Mesenchymal stem cell (in vitro differentiated cells and primary cell): ENCODE data around the gene FAM241A.

Source experiments
- DNase-seq: peaks from one replicate; pipeline ENCODE4 v3.0.0-alpha.2; 2013
- H2AFZ ChIP-seq: one replicate; pipeline ENCODE4 v1.6.1; 2013; ENCODE audit warnings: low read depth, mild to moderate bottlenecking, control low read depth, inconsistent platforms, low read length, moderate library complexity
- H2AK5ac ChIP-seq: 2 replicates; pipeline ENCODE4 v1.6.1; 2013; ENCODE audit warnings: low read length, moderate library complexity, mild to moderate bottlenecking, inconsistent platforms; ENCODE audit not compliant: severe bottlenecking
- H2BK120ac ChIP-seq: one replicate; pipeline ENCODE4 v1.6.1; 2013; ENCODE audit warnings: low read depth, mild to moderate bottlenecking, inconsistent platforms, low read length, moderate library complexity
- H2BK12ac ChIP-seq, 2 experiments: one replicate each; pipeline ENCODE4 v1.6.1; 2013; ENCODE audit warnings: inconsistent platforms in 2 of 2, low read length in 2 of 2, mild to moderate bottlenecking in 2 of 2, moderate library complexity in 2 of 2, control low read depth in 1 of 2
- H2BK15ac ChIP-seq: one replicate; pipeline ENCODE4 v1.6.1; 2013; ENCODE audit warnings: mild to moderate bottlenecking, low read depth, inconsistent platforms; ENCODE audit not compliant: poor library complexity, severe bottlenecking
- H2BK5ac ChIP-seq: 2 replicates; pipeline ENCODE4 v1.6.1; 2013; ENCODE audit warnings: low read depth, mild to moderate bottlenecking, low read length, control low read depth, inconsistent platforms; ENCODE audit not compliant: poor library complexity, severe bottlenecking
- H3K14ac ChIP-seq, 2 experiments: one replicate each; pipeline ENCODE4 v1.6.1; 2013; ENCODE audit warnings: inconsistent platforms in 2 of 2, low read length in 2 of 2, control low read depth in 1 of 2, mild to moderate bottlenecking in 1 of 2, moderate library complexity in 1 of 2
- H3K18ac ChIP-seq, 2 experiments: one replicate each; pipeline ENCODE4 v1.6.1; 2013; ENCODE audit warnings: inconsistent platforms in 2 of 2, low read length in 2 of 2, control low read depth in 1 of 2, low read depth in 1 of 2, mild to moderate bottlenecking in 1 of 2
- H3K23ac ChIP-seq, 2 experiments: one replicate each; pipeline ENCODE4 v1.6.1; 2013; ENCODE audit warnings: inconsistent platforms in 2 of 2, low read length in 2 of 2, mild to moderate bottlenecking in 2 of 2, moderate library complexity in 2 of 2, control low read depth in 1 of 2
- H3K27ac ChIP-seq: 2 replicates; pipeline ENCODE4 v1.5.1; 2013; ENCODE audit warnings: mild to moderate bottlenecking, moderate library complexity, low read length, control low read depth, inconsistent platforms; ENCODE audit not compliant: poor library complexity, severe bottlenecking
- H3K27me3 ChIP-seq, 2 experiments: 2 replicates each; pipeline versions ENCODE4 v1.6.1 to v1.7.0; 2013; ENCODE audit warnings: low read length in 2 of 2, mild to moderate bottlenecking in 2 of 2, moderate library complexity in 2 of 2, control low read depth in 1 of 2, inconsistent platforms in 1 of 2; ENCODE audit not compliant: control insufficient read depth in 1 of 2, insufficient read depth in 1 of 2
- H3K36me3 ChIP-seq, 2 experiments: 2 replicates each; pipeline versions ENCODE4 v1.6.1 to v1.7.0; 2013; ENCODE audit warnings: low read length in 2 of 2, control low read depth in 1 of 2, inconsistent platforms in 1 of 2, low read depth in 1 of 2, mild to moderate bottlenecking in 1 of 2; ENCODE audit not compliant: insufficient read depth in 2 of 2, control insufficient read depth in 1 of 2
- H3K4ac ChIP-seq, 2 experiments: one replicate each; pipeline ENCODE4 v1.6.1; 2013; ENCODE audit warnings: inconsistent platforms in 2 of 2, low read length in 2 of 2, mild to moderate bottlenecking in 2 of 2, moderate library complexity in 2 of 2, control low read depth in 1 of 2, low read depth in 1 of 2
- H3K4me1 ChIP-seq: 2 replicates; pipeline ENCODE4 v1.6.1; 2013; ENCODE audit warnings: low read depth, low read length, control low read depth; ENCODE audit not compliant: control insufficient read depth, insufficient read depth
- H3K4me2 ChIP-seq: 2 replicates; pipeline ENCODE4 v1.6.1; 2013; ENCODE audit warnings: low read length, mild to moderate bottlenecking, inconsistent platforms; ENCODE audit not compliant: poor library complexity, severe bottlenecking
- H3K4me3 ChIP-seq, 2 experiments: 2 replicates each; pipeline versions ENCODE4 v1.5.1 to v1.7.0; 2013; ENCODE audit warnings: low read length in 2 of 2, mild to moderate bottlenecking in 2 of 2, control low read depth in 1 of 2, low read depth in 1 of 2; ENCODE audit not compliant: insufficient read depth in 1 of 2
- H3K79me1 ChIP-seq: replicated peaks from 2 replicates; pipeline ENCODE4 v1.6.1; 2013; ENCODE audit warnings: mild to moderate bottlenecking, control low read depth, low read length, inconsistent platforms; ENCODE audit not compliant: poor library complexity, severe bottlenecking
- H3K9ac ChIP-seq: 2 replicates; pipeline ENCODE4 v1.7.0; 2013; ENCODE audit warnings: mild to moderate bottlenecking, low read length, moderate library complexity
- H3K9me3 ChIP-seq: 2 replicates; pipeline ENCODE4 v1.7.0; 2013; ENCODE audit warnings: mild to moderate bottlenecking, low read length; ENCODE audit not compliant: control insufficient read depth
- H4K8ac ChIP-seq: one replicate; pipeline ENCODE4 v1.6.1; 2013; ENCODE audit warnings: inconsistent platforms, mild to moderate bottlenecking, low read length, moderate library complexity
- H4K91ac ChIP-seq: one replicate; pipeline ENCODE4 v1.6.1; 2013; ENCODE audit warnings: mild to moderate bottlenecking, low read length, inconsistent platforms
- whole genome bisulfite sequencing: methylation state at CpG from one replicate; pipeline ENCODE4 v1.1.7; 2013; ENCODE audit warnings: mixed read lengths; 5-methylcytosine and 5-hydroxymethylcytosine counted together

FAM241A gene

DNA sequence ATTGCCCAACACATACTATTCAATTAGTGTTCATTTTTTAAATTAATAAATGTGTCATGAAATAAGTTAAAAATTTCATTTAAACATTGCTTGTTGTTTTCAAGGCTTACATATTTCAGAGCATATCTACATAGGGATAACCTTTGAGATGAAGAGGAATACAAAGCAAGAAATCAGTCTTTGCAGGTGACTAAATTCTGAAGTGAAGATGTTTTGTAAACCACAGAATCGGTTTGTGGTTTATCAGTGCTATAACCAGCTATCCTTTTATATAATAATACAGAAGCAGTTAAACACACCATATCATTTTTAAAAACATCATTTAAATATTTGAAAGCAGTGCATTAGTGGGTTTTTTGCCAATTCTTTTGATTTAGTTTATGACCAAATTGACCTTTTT lies 26.9 kb downstream of the FAM241A start:
- Histone ChIP-seq H3K36me3 (no peaks in the 10 kb centered on the region), H2BK120ac (no peak overlapping the region), H2BK5ac (no peak overlapping the region), H3K9ac (no peak overlapping the region), H4K8ac (no peak overlapping the region), H3K14ac (no peak overlapping the region), H3K4me3 (no peak overlapping the region), H2AFZ (no peak overlapping the region), H2AK5ac (no peak overlapping the region), H3K9me3 (no peaks in the 10 kb centered on the region), H3K79me1 (no peaks in the 10 kb centered on the region), H3K23ac (no peak overlapping the region), H3K4me2 (no peak overlapping the region), H3K18ac (no peak overlapping the region), H2BK12ac (no peak overlapping the region), H3K27me3 (no peaks in the 10 kb centered on the region), H3K4ac (no peak overlapping the region), H4K91ac (no peak overlapping the region), H3K4me1 (no peaks in the 10 kb centered on the region), H2BK15ac (no peak overlapping the region), H3K27ac (no peak overlapping the region)
- DNase-seq, result no peak
- no CpG with 5 or more reads among the region's 1 CpG for WGBS

GRCh38 chr4:112173593-112174558 lies 28.6 kb downstream of the FAM241A start:
- H3K4me3 ChIP-seq, result no peak overlapping the region
- no peak overlapping the region for H3K9ac ChIP-seq
- no peaks in the 10 kb centered on the region for H3K36me3 ChIP-seq
- peak overlapping the region in 1 of 2 experiments; percentile 77 for H3K4ac ChIP-seq
- H3K14ac ChIP-seq, result no peak overlapping the region
- peak; percentile 46 for DNase-seq
- peak overlapping the region; percentile 0 to 5 for H3K18ac ChIP-seq
- no peaks in the 10 kb centered on the region for H3K27me3 ChIP-seq
- no peak overlapping the region for H2BK15ac ChIP-seq
- no peak overlapping the region for H2BK120ac ChIP-seq
- H2AK5ac ChIP-seq, result no peak overlapping the region
- no peaks in the 10 kb centered on the region for H3K4me1 ChIP-seq
- no peak overlapping the region for H2AFZ ChIP-seq
- no peak overlapping the region for H2BK12ac ChIP-seq
- no peak overlapping the region for H3K4me2 ChIP-seq
- no peak overlapping the region for H4K91ac ChIP-seq
- WGBS, result 89% methylated on average over 6 of the region's 8 CpGs
- H2BK5ac ChIP-seq, result no peak overlapping the region
- peak overlapping the region; percentile 27 for H4K8ac ChIP-seq
- no peaks in the 10 kb centered on the region for H3K9me3 ChIP-seq
- no peak overlapping the region for H3K23ac ChIP-seq
- H3K79me1 ChIP-seq, result no peaks in the 10 kb centered on the region
- H3K27ac ChIP-seq, result no peak overlapping the region

GRCh38 chr4:112175840-112176239 lies 30.6 kb downstream of the FAM241A start:
- H3K4me3 ChIP-seq, result no peak overlapping the region
- H3K4me1 ChIP-seq, result no peaks in the 10 kb centered on the region
- H3K23ac ChIP-seq, result no peak overlapping the region
- no peak overlapping the region for H2BK12ac ChIP-seq
- H3K79me1 ChIP-seq, result no peaks in the 10 kb centered on the region
- no peaks in the 10 kb centered on the region for H3K9me3 ChIP-seq
- H2AK5ac ChIP-seq, result no peak overlapping the region
- no peak overlapping the region for H3K4me2 ChIP-seq
- no peak overlapping the region for H3K4ac ChIP-seq
- no peak overlapping the region for H2BK5ac ChIP-seq
- H3K27me3 ChIP-seq, result no peaks in the 10 kb centered on the region
- no peak overlapping the region for H3K27ac ChIP-seq
- no peak overlapping the region for H4K91ac ChIP-seq
- no peak overlapping the region for H2AFZ ChIP-seq
- no peak overlapping the region for H2BK15ac ChIP-seq
- H3K14ac ChIP-seq, result no peak overlapping the region
- DNase-seq, result no peak
- H3K18ac ChIP-seq, result no peak overlapping the region
- WGBS, result 100% methylated on average over 1 of the region's 4 CpGs
- H3K9ac ChIP-seq, result no peak overlapping the region
- no peak overlapping the region for H2BK120ac ChIP-seq
- no peaks in the 10 kb centered on the region for H3K36me3 ChIP-seq
- no peak overlapping the region for H4K8ac ChIP-seq

DNA sequence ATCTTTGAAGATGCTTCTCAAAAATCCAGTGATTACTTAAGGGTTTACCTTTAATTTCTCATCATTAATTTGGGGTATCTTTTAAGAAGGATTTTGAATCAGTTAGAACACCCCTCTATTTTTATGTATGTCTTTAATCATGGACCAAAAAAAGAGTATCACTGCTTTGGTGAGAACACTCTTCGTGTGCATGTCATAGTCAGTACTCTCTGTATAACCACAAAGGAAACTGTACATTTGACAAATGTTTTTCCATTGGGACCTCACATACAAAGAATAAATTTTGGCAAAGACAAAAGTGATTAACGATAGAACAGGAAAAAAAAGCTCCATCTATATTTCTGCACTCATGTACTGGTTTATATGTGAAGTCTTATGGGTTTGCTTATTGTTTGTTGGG lies 31.3 kb downstream of the FAM241A start:
- Histone ChIP-seq H3K4me3 (no peak overlapping the region), H3K27me3 (no peaks in the 10 kb centered on the region), H2AFZ (no peak overlapping the region), H3K4me1 (no peaks in the 10 kb centered on the region), H2BK5ac (no peak overlapping the region), H3K4me2 (no peak overlapping the region), H3K14ac (no peak overlapping the region), H3K79me1 (no peaks in the 10 kb centered on the region), H3K4ac (no peak overlapping the region), H3K36me3 (no peaks in the 10 kb centered on the region), H3K18ac (no peak overlapping the region), H4K8ac (no peak overlapping the region), H3K23ac (no peak overlapping the region), H3K9ac (no peak overlapping the region), H3K27ac (no peak overlapping the region), H2BK120ac (no peak overlapping the region), H2BK12ac (no peak overlapping the region), H2BK15ac (no peak overlapping the region), H4K91ac (no peak overlapping the region), H3K9me3 (no peaks in the 10 kb centered on the region), H2AK5ac (no peak overlapping the region)
- no peak for DNase-seq
- 100% methylated on average over 1 of the region's 2 CpGs for WGBS
